Inferior parietal cortex (tissue), 1 donor: Measurements from ENCODE around the gene NFIB.

Experiments
- DNase-seq: peaks from one replicate; pipeline ENCODE4 v3.0.0-alpha.2; 2016; ENCODE audit errors: extremely low spot score

NFIB gene

DNA sequence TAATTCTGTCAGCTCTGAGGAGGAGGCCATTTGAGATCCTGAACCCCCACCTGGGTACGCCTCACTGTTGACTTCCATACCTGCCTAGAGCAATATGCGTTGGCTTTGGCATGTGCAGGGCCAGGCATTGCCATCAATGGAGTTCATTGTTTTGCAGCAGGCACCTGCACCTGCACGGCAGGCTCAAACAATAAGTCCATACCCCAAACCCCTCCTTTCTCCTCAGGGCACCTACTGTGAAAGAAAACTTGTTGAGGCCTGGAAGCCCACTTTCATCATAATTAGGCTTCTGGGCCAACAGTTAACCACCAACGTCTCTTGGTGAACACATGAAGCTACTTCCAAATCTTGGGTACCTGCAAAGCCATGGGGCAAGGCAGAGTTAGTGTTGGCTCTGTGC is 238.7 kb downstream of the NFIB start:
- no peak for DNase-seq

DNA sequence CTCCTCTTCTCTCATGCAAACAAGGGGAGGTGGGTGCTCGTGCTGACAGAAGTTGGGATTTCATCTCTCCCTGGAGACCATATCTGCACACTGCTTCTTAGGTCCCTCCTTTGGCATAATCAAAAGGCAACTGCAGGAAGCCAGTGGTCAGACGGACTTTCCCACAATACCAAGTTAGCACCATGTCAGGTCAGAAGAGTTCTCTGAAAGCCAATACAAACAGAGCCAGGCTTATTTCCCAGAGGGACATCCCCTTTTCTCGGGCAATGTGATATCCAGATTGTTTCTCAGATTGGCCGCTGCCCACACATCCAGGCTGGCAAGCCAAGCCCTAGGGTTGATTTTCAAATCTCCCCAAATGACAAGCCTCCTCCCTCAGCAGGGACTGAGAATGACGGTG is 241.1 kb downstream of the NFIB start:
- DNase-seq, result no peak

DNA sequence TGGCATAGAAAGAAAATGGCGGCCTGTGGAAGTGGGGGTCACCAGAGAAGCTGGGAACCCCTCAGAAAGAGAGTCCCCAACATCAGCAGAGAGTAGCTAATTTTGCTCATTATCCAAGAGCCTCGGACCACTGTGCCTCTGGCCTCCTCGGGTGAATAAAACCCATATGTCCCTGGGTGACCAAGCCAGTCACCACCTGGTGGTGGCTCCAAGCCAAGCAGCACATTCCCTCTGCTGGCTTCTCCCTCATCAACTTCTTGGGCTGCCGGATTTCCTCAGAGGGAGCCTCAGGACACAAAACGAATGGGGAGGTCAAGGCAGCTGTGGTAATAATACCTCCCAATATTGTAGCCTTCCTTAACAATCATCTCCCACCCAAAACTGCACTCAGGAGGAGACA is 242.5 kb downstream of the NFIB start:
- no peak for DNase-seq

DNA sequence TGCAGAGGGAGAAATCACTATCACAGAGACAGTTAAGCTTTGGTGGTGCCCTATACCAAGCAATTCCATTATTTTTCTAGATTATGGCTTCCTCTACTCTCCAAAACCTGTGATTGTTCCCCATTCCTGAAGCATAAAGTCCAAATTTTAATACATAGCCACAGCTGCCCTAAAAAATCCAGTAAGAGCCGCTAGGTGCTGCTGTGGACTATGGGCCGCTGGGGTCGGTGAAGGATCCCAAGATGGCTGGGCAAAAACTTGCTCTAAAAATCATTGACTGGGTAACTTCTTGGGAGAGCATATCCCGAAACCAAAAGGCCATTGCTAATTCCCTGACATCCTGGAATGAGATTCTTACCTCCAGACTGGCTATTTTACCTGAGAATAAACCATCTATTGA is 245.3 kb downstream of the NFIB start:
- no peak for DNase-seq

DNA sequence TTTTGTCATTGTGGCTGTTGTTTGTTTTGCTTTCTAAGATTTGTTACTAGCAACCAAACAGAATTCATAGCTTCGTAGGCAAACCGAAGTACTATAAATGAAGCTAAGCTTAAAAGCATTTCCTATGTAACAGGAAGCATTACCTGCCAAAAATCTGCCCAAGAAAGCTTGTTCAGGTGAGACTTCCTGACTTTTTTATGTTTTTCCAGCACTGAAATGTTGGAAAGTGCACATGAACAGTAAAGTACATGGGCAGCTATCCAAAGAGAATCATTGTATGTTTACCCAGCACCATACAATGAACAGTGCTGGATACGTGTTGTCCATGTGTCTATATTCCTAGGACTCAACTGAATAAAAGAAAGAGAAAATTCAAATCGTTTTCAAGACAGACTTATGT is 247.1 kb downstream of the NFIB start:
- no peak for DNase-seq

DNA sequence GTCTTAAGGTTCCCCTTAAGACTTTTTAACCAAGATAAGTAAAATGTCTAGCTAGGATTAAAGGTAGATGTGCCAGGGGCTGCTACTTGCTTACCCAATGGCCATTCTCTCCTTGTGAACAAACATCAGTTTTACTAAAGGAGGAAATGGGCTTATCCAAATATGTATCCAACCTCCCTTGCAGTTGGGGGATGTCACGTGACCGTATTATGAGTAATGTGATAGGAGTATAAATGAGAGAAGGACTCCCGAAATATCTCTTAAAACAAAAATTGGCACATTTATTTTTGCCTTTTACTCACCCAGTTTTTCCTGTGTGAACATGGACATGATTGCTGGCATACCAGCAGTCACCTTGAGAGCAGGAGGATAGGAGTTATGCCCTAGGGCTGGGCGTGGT is 247.9 kb downstream of the NFIB start:
- DNase-seq, result no peak

DNA sequence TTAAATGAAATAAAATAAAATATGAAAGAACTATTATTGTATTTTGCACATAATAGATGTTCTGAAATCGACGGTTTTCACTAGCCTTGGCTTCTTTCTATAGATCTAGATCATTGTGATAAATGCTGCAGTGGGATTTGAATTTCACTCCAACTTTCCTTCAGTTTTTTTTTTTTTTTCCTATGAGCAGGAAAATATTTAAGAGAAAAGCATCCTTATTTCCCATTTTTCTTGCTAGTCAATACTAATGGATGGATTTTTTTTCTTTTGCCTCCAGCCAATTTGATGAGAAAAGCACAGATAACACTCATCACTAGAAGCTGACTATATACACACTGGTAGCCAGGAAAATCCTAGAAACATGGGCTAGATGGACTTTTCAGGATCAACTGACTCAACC is 249.0 kb downstream of the NFIB start:
- DNase-seq, result no peak

DNA sequence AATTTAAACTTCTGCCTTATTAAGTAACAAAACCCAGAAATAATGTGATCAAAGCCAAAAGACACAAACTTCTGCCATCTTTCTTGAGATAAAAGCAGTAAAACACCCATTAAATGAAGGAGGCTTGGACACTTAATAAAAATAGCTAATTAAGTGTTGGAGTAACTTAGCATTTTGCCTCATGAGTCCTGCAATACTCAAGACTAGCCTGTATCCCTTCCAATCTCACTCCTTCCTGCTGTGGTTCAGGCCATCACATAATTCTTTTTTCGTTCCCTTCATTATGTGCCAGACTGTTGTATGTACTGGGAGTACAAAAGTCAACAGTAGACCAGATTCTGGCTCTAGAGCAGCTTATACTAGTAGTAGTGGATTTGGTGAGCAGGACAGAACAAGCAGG is 250.2 kb downstream of the NFIB start:
- no peak for DNase-seq

DNA sequence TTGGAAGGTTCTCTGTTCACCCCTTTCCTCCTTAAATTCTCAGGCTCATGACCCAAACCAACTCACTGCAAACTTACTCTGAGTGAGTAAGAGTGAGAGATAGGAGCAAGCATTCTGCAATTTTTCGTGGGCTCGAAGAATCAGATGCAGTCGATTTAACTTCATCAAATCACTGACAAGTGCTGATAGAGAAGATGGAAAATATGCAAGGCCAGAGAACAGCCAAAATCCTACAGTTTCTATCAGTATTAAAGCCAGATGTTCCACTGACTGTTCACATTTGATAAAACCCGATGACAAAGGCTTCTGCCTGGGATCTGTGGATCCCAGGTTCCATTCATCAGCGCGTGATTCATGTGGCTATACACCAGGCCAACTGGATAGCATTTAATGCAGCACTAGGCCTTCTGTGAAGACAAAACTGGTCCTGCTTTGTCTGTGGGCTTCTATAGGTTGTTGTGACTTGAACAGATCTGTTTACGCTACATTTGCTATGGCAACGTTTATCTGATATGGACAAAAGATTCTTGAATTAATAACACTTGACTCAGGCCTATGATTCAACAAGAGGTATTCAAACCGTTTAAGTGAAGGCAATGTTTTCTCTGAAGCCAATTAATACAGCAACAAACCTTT is 251.2 kb downstream of the NFIB start:
- DNase-seq, result no peak

DNA sequence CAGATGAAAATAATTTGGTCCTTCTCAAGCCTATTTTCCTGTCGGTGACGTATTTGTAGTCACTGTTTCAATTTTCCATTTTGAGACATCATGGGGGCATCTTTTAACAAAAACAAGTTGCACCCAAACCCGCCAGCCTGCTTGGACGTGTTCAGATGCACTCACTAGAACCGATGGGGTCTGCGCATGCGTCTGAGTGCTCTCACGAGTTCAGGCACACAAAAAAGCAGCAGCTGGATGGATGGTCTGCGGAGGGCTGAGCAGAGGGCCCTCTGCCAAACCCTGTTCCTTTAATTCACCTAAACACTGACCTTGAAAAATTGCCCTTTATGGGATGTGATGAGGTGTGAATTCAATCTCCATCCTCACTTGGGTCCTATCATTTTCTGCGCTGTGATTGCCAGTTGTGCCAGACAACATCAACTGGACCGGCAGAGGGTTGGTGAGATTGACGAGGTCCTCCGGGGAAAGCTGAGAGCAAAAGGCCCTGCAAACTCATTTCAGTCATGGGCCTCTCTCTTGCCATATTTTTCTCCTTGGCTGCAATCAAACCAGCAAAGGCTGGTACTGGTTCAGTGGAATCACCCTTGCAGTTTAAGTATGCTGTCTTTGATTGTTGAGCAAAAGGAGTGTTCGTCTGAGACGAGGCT is 251.9 kb downstream of the NFIB start:
- no peak for DNase-seq

DNA sequence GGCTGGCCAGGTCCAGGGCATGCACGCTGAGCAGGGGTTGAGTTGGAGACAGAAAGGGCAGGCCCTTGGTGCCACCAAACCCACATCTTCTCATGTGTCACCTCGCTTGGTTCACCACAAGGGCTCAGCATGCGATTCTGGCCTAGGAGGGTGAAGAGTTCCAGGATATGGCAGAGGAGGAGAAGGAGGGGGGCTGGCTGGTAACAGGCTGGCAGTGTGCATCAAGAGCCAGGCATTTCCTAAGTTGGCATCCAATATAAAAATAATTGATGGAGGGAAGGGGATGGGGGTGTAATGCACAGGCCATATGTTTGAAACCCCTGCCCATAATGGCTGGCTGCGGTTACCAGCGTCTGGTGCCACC is 255.6 kb downstream of the NFIB start:
- DNase-seq, result no peak

DNA sequence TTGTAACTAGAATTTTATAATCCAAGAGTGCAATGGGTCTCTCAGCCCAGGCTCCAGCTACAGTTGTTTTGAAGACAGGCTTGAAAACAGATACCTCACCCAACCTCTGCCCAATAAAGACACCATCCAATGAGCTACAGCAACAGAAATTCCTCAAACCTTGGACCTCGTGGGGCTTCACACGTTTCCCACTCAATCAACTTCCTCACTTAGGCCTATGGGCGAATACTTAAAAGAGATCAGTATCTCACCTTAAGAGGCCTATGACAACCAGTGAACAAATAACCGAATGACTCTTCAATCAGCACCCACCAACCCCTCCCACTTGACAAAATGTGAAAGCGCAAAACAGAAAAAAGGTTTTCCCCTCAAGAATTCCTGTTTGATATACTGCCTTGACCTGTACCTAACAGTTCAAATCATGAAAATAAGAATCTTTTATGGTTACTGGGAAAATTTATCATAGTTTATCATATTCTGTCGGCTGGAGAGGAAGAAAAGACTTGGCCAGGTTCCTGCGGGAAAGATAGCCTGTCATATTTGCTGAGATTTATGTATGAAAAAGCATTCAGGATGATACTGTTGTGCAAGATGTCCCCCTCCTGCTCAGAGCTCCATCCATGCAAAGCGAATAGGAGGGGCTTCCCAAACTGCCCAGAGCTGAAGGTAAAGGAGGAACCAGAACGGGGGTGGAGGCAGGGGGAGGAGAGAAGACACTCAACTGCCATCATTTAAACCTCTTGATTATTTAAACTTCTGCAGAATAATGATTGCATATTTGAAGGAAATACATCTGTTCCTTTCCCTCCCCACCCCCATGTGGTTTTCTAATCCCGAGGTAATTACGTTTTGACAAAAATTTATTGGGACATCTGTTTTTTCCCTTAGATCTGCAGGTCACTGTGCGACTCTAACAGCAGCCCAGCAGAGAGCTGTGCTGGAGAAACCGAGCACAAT is 256.3 kb downstream of the NFIB start:
- no peak for DNase-seq

DNA sequence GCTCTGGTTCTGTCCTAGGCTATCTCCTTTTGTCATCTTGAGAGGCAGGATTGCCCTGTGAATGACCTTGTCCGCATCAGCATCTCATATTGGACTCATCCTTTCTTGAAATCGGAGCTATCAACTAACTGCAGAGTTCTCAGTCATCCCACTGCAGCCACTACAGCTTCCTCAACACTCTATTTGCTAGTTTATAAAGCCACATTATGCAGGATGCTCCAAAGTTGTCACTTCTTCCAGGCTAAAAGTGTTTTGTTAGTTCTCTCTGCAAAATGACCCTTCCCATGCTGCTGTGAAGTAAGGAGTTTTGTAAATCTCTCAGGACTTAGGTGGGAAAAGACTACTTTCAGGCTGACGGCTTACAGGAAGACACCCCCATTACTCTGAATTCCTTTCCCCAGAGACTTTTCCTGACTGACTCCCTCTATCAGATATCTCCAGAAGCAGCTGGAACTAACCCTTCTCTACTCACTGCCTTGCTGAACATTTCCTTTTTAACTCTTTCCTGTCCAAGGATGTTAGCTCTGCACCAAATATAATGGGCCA is 257.6 kb downstream of the NFIB start:
- DNase-seq, result no peak

DNA sequence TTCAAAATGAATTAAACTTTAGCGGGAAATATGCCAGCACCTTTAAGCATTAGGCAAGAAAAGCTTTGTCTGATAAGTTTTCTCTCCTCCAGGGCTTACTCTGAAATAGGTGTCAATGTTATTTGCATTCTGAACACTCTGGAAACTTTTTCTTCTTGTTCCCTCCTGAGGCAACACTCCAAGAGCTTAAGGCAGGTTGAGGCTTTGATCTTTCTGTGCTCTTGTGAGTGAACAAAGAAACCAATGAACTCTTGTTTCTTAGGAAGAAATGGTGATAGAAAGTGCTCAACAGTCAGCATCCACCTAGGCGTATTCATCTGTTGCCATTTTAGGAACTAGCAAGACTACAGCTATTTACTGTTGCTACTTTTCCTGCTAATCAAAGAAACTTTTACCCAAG is 259.8 kb downstream of the NFIB start:
- no peak for DNase-seq

DNA sequence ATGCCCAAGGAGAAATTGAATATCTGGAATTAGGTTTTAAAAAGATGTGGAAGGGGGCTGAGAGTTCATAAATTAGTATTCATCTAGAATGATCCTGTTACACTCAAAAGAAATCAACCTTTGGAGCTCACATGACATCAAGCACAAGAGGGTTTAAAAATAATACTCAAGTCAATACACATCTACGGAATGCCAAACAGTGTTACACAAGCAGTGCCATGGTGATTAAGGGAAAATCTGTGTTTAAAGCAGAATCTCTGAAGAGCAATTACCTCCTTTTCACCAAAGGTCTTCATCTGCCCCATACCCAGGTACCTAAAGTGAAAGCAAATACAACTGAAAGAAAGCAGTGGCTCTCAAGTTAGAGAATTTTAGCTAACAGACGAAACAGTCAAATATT is 261.6 kb downstream of the NFIB start:
- DNase-seq, result no peak

DNA sequence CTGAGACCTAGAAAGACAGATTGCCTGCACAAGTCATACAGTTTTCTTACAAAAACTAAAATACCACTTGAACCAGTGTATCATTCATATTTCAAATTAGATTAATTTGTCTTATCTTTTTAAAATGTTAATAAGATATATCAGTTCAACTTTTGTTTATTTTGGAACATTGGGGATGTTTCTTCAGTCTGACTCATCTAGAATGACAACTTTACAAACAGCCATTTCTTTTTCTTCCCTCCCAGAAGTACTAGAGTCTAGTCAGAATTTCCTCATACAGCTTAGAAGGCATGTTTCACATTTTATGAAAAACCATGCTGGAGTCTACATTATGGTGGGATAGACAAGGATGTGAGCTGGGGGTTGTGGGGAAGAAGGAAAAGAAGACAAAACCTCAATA is 262.5 kb downstream of the NFIB start:
- DNase-seq, result no peak

DNA sequence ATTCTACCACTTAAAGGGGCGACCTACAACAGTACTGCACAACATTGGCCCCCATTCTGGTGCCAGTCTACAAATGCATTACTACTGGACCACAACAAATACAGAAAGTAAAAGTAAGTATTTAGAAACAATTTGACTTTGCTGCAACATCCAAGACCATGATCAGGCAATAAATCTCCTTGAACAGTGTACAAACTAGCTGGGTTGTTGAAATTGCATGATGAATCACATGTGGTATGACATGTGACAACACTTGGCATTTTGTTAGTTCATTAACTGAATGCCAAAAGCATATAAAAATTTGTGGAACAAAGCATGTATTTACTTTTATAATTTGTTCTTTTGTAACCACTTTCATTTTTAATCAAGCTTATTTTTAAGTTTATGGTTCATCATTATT is 270.5 kb downstream of the NFIB start:
- DNase-seq, result no peak

DNA sequence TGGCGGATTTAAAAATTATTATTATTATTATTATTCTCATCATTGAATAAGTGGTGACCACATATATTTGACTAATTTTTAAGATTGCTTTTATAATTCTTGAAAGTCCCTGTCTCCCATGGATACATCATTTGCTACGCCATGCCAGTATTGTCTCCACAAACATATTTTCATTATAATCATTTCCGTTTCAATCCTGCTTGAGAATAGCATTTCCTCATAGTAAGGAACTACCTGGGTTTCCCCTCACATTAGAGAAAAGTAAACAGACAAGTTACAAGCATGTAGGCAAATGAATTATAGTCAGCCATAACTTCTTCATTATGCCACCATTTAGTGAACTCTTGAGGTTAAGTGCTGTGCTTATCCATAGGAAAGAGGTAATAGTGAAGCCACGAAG is 276.6 kb downstream of the NFIB start:
- no peak for DNase-seq

DNA sequence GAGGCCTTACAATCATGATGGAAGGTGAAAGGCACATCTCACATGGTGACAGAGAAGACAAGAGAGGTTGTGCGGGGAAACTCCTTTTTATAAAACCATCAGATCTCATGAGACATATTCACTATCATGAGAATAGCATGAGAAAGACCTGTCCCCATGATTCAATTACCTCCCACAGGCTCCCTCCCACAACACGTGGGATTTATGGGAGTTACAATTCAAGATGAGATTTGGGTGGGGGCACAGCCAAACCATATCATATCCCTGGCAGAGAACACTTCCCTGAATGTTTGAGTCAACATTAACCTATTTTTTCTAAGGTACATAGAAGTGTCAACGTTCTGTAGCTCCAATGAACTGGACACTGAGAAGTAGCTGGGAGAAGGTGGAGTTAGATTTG is 280.9 kb downstream of the NFIB start:
- DNase-seq, result no peak
